ENCODE data around the gene GEMIN7. TPM values are rescaled to one million over a fixed set of nuclear protein-coding genes. Genes with fewer than 3 reads are reported as not detected.
A peak's percentile ranks its signal among the peaks of the same experiment; 100 is the strongest.

Gene GEMIN7
- total RNA-seq, 1 donor from 2014 or later: 16.7 TPM

GRCh38 chr19:45095496-45096413 is 16.7 kb downstream of the GEMIN7 start:
- no peaks in the 10 kb centered on the region for H3K9me3 ChIP-seq (ENCODE audit: control insufficient read depth in 3 of 3, low read length in 3 of 3)
- peak overlapping the region in 1 of 3 donors; percentile 13 for H3K4me3 ChIP-seq (ENCODE audit: low read length in 3 of 3)
- peak overlapping the region in 2 of 3 donors; percentile 39 to 83 for H3K9ac ChIP-seq (ENCODE audit: low read depth in 1 of 3, low read length in 3 of 3)
- H3K27ac ChIP-seq (ENCODE audit: low read depth, low read length): peak overlapping the region; percentile 3
- H3K27me3 ChIP-seq (ENCODE audit: control insufficient read depth in 3 of 3, insufficient read depth in 3 of 3, low read length in 3 of 3): no peaks in the 10 kb centered on the region
- H3K36me3 ChIP-seq (ENCODE audit: control insufficient read depth in 3 of 3, insufficient read depth in 3 of 3, low read length in 3 of 3): peaks cover 0 to 1% (median 0%) of the 10 kb centered on the region in 3 donors
- H3K4me1 ChIP-seq (ENCODE audit: control insufficient read depth in 3 of 3, insufficient read depth in 3 of 3, low read length in 3 of 3): peaks cover 81% of the 10 kb centered on the region in 3 donors

- Histone ChIP-seq H3K4me1 (ENCODE audit: control insufficient read depth in 3 of 3, insufficient read depth in 3 of 3, low read length in 3 of 3) (peaks cover 81 to 82% (median 82%) of the 10 kb centered on the region in 3 donors), H3K27me3 (ENCODE audit: control insufficient read depth in 3 of 3, insufficient read depth in 3 of 3, low read length in 3 of 3) (no peaks in the 10 kb centered on the region), H3K4me3 (ENCODE audit: low read length in 3 of 3) (no peak overlapping the region), H3K9ac (ENCODE audit: low read depth in 1 of 3, low read length in 3 of 3) (peak overlapping the region in 2 of 3 donors; percentile 30 to 83), H3K36me3 (ENCODE audit: control insufficient read depth in 3 of 3, insufficient read depth in 3 of 3, low read length in 3 of 3) (no peaks in the 10 kb centered on the region), H3K27ac (ENCODE audit: low read depth, low read length) (peak overlapping the region; percentile 83), H3K9me3 (ENCODE audit: control insufficient read depth in 3 of 3, low read length in 3 of 3) (no peaks in the 10 kb centered on the region)
These were observed 17.6 kb downstream of the GEMIN7 start for GRCh38 chr19:45096700-45097099.

- peak overlapping the region; percentile 58 to 83 (median 60) for H3K9ac ChIP-seq (ENCODE audit: low read depth in 1 of 3, low read length in 3 of 3)
- H3K27me3 ChIP-seq (ENCODE audit: control insufficient read depth in 3 of 3, insufficient read depth in 3 of 3, low read length in 3 of 3): no peaks in the 10 kb centered on the region
- peaks cover 81 to 90% (median 86%) of the 10 kb centered on the region in 3 donors for H3K4me1 ChIP-seq (ENCODE audit: control insufficient read depth in 3 of 3, insufficient read depth in 3 of 3, low read length in 3 of 3)
- H3K27ac ChIP-seq (ENCODE audit: low read depth, low read length): peak overlapping the region; percentile 83
- peak overlapping the region in 2 of 3 donors; percentile 13 to 64 for H3K4me3 ChIP-seq (ENCODE audit: low read length in 3 of 3)
- no peaks in the 10 kb centered on the region for H3K9me3 ChIP-seq (ENCODE audit: control insufficient read depth in 3 of 3, low read length in 3 of 3)
- no peaks in the 10 kb centered on the region for H3K36me3 ChIP-seq (ENCODE audit: control insufficient read depth in 3 of 3, insufficient read depth in 3 of 3, low read length in 3 of 3)
These were observed 18.4 kb downstream of the GEMIN7 start for GRCh38 chr19:45097450-45097775.

- Histone ChIP-seq H3K9ac (ENCODE audit: low read depth in 1 of 3, low read length in 3 of 3) (peak overlapping the region; percentile 58 to 83 (median 60)), H3K27me3 (ENCODE audit: control insufficient read depth in 3 of 3, insufficient read depth in 3 of 3, low read length in 3 of 3) (no peaks in the 10 kb centered on the region), H3K9me3 (ENCODE audit: control insufficient read depth in 3 of 3, low read length in 3 of 3) (no peaks in the 10 kb centered on the region), H3K4me3 (ENCODE audit: low read length in 3 of 3) (peak overlapping the region; percentile 38 to 65 (median 64)), H3K4me1 (ENCODE audit: control insufficient read depth in 3 of 3, insufficient read depth in 3 of 3, low read length in 3 of 3) (peaks cover 86 to 95% (median 91%) of the 10 kb centered on the region in 3 donors), H3K27ac (ENCODE audit: low read depth, low read length) (peak overlapping the region; percentile 83), H3K36me3 (ENCODE audit: control insufficient read depth in 3 of 3, insufficient read depth in 3 of 3, low read length in 3 of 3) (no peaks in the 10 kb centered on the region)
These were observed 18.9 kb downstream of the GEMIN7 start for GRCh38 chr19:45097776-45098520.

GRCh38 chr19:45098521-45099466 is 19.7 kb downstream of the GEMIN7 start:
- Histone ChIP-seq H3K4me1 (ENCODE audit: control insufficient read depth in 3 of 3, insufficient read depth in 3 of 3, low read length in 3 of 3) (peaks cover 88 to 99% (median 91%) of the 10 kb centered on the region in 3 donors), H3K4me3 (ENCODE audit: low read length in 3 of 3) (peak overlapping the region; percentile 38 to 65 (median 64))

GRCh38 chr19:45099467-45100191 is 20.6 kb downstream of the GEMIN7 start:
- peak overlapping the region; percentile 31 to 65 (median 64) for H3K4me3 ChIP-seq (ENCODE audit: low read length in 3 of 3)
- peak overlapping the region; percentile 83 for H3K27ac ChIP-seq (ENCODE audit: low read depth, low read length)
- no peaks in the 10 kb centered on the region for H3K9me3 ChIP-seq (ENCODE audit: control insufficient read depth in 3 of 3, low read length in 3 of 3)
- H3K9ac ChIP-seq (ENCODE audit: low read depth in 1 of 3, low read length in 3 of 3): peak overlapping the region; percentile 25 to 83 (median 58)
- peaks cover 82 to 98% (median 86%) of the 10 kb centered on the region in 3 donors for H3K4me1 ChIP-seq (ENCODE audit: control insufficient read depth in 3 of 3, insufficient read depth in 3 of 3, low read length in 3 of 3)
- no peaks in the 10 kb centered on the region for H3K36me3 ChIP-seq (ENCODE audit: control insufficient read depth in 3 of 3, insufficient read depth in 3 of 3, low read length in 3 of 3)
- H3K27me3 ChIP-seq (ENCODE audit: control insufficient read depth in 3 of 3, insufficient read depth in 3 of 3, low read length in 3 of 3): no peaks in the 10 kb centered on the region

More at GRCh38 chr19:45098521-45099466, 19.7 kb downstream of the GEMIN7 start:
- H3K27me3 ChIP-seq (ENCODE audit: control insufficient read depth in 3 of 3, insufficient read depth in 3 of 3, low read length in 3 of 3): no peaks in the 10 kb centered on the region
- H3K36me3 ChIP-seq (ENCODE audit: control insufficient read depth in 3 of 3, insufficient read depth in 3 of 3, low read length in 3 of 3): no peaks in the 10 kb centered on the region
- peak overlapping the region; percentile 36 to 83 (median 58) for H3K9ac ChIP-seq (ENCODE audit: low read depth in 1 of 3, low read length in 3 of 3)
- H3K27ac ChIP-seq (ENCODE audit: low read depth, low read length): peak overlapping the region; percentile 83
- no peaks in the 10 kb centered on the region for H3K9me3 ChIP-seq (ENCODE audit: control insufficient read depth in 3 of 3, low read length in 3 of 3)

GRCh38 chr19:45100201-45100600 is 21.1 kb downstream of the GEMIN7 start:
- Histone ChIP-seq H3K27ac (ENCODE audit: low read depth, low read length) (peak overlapping the region; percentile 83), H3K27me3 (ENCODE audit: control insufficient read depth in 3 of 3, insufficient read depth in 3 of 3, low read length in 3 of 3) (no peaks in the 10 kb centered on the region), H3K9me3 (ENCODE audit: control insufficient read depth in 3 of 3, low read length in 3 of 3) (no peaks in the 10 kb centered on the region), H3K4me1 (ENCODE audit: control insufficient read depth in 3 of 3, insufficient read depth in 3 of 3, low read length in 3 of 3) (peaks cover 80 to 98% (median 84%) of the 10 kb centered on the region in 3 donors), H3K36me3 (ENCODE audit: control insufficient read depth in 3 of 3, insufficient read depth in 3 of 3, low read length in 3 of 3) (no peaks in the 10 kb centered on the region), H3K4me3 (ENCODE audit: low read length in 3 of 3) (peak overlapping the region in 1 of 3 donors; percentile 35), H3K9ac (ENCODE audit: low read depth in 1 of 3, low read length in 3 of 3) (peak overlapping the region in 2 of 3 donors; percentile 23 to 83)

- H3K27ac ChIP-seq (ENCODE audit: low read depth, low read length): peak overlapping the region; percentile 83
These were observed 21.8 kb downstream of the GEMIN7 start for GRCh38 chr19:45100846-45101252.

More at GRCh38 chr19:45100846-45101252, 21.8 kb downstream of the GEMIN7 start:
- H3K4me3 ChIP-seq (ENCODE audit: low read length in 3 of 3): no peak overlapping the region
- H3K9me3 ChIP-seq (ENCODE audit: control insufficient read depth in 3 of 3, low read length in 3 of 3): no peaks in the 10 kb centered on the region
- no peaks in the 10 kb centered on the region for H3K27me3 ChIP-seq (ENCODE audit: control insufficient read depth in 3 of 3, insufficient read depth in 3 of 3, low read length in 3 of 3)
- H3K9ac ChIP-seq (ENCODE audit: low read depth in 1 of 3, low read length in 3 of 3): peak overlapping the region; percentile 13 to 83 (median 23)
- peaks cover 74 to 99% (median 80%) of the 10 kb centered on the region in 3 donors for H3K4me1 ChIP-seq (ENCODE audit: control insufficient read depth in 3 of 3, insufficient read depth in 3 of 3, low read length in 3 of 3)
- H3K36me3 ChIP-seq (ENCODE audit: control insufficient read depth in 3 of 3, insufficient read depth in 3 of 3, low read length in 3 of 3): no peaks in the 10 kb centered on the region

Measured in skeletal muscle tissue (tissue), 4 donors.